HPDE6-E6E7 (cell line): Measurements from ENCODE around the gene UBE2L5.

Experiments
- DNase-seq: peaks from one replicate; pipeline ENCODE4 v3.0.0; 2011; ENCODE audit warnings: missing footprints; ENCODE audit errors: extremely low spot score

Gene UBE2L5

DNA sequence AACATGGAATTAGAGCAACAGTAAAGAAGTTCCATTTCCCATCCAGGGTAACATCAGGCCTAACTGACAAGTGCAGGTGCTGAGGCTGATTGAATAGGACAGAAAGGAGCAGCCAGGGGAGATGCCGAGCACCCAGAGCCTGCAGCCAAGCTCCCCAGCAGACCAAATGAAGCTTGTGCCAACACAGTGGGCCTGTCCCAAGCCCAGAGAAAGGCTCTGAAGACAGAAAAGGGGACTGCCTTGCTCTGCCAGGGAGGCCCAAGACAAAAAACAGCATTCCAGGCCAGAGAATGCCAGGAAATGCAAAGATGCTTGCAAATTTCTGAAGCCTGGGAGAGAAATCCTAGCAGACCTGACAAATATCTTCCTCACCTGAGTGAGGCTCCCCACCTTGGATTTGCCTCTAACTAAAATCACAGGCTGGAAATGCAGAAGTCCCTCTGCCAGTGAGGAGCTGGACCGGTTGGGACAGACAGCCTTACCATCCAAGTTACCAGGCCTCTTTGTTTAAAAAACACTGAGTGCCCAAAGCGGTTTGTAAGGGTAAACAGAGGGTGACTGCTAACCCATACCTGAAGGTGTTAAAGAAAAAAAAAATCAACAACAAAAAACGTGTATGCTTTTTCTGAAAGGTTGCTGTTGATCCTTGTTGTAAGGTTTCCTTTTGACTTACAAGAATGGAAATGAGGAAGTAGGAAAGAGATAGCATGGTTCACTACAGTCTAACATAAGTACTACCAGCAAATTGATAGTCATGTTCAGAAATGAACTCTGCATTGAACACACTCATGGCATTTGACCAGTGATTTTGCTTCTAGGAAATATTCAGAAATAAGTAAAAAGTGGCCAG lies 55.3 kb downstream of the UBE2L5 start:
- DNase-seq: no peak
